Fibroblast of villous mesenchyme (primary cell): Measurements from ENCODE around the gene CRYGD. TPM values are rescaled to one million over a fixed set of nuclear protein-coding genes. Genes with fewer than 3 reads are reported as not detected.

Source experiments
- DNase-seq: peaks from one replicate; pipeline ENCODE4 v3.0.0-alpha.2; 2010; ENCODE audit warnings: low read depth
- H3K4me3 ChIP-seq: 2 replicates; pipeline ENCODE4 v1.5.1; 2011; ENCODE audit warnings: low read depth, mild to moderate bottlenecking, low read length
- CTCF ChIP-seq: IDR thresholded peaks from 2 replicates; pipeline ENCODE4 v1.5.1; 2012; ENCODE audit warnings: low read depth, mild to moderate bottlenecking, low read length; ENCODE audit not compliant: insufficient read depth
- total RNA-seq: library from RNA; depleted of rRNA; stranded (reverse); fragments of >200 nt; gene quantifications from 2 replicates; pipeline ENCODE4 v1.2.3, GENCODE V29; 2012

CRYGD gene
- total RNA-seq, 1 donor: not detected

GRCh38 chr2:208083807-208084206, 40.5 kb downstream of the CRYGD start:
- no peak overlapping the region for H3K4me3 ChIP-seq
- DNase-seq: no peak
- TF ChIP-seq CTCF: no peak

- peak; percentile 70 for DNase-seq
- TF ChIP-seq CTCF: no peak
- H3K4me3 ChIP-seq: no peak overlapping the region
Measured at GRCh38 chr2:208077276-208077675, 47.0 kb downstream of the CRYGD start.

GRCh38 chr2:208074610-208075356, 49.5 kb downstream of the CRYGD start:
- H3K4me3 ChIP-seq: no peak overlapping the region
- no peak for DNase-seq
- no peak for TF ChIP-seq CTCF

GRCh38 chr2:208072250-208072892, 52.0 kb downstream of the CRYGD start:
- peak; percentile 69 for DNase-seq
- no peak overlapping the region for H3K4me3 ChIP-seq
- TF ChIP-seq CTCF: peak; percentile 44

Other genes with a start within 250 kb of the CRYGD start
- 10.6 and 13.8 TPM in 2 replicates for gene PLEKHM3, start 99.0 kb downstream of the CRYGD start, total RNA-seq
- gene CRYGC, start 5.3 kb upstream of the CRYGD start, total RNA-seq: not detected in 2 replicates
- not detected in 2 replicates for gene CRYGB, start 21.6 kb upstream of the CRYGD start, total RNA-seq
- not detected in 2 replicates for gene CRYGA, start 39.1 kb upstream of the CRYGD start, total RNA-seq
- not detected in 2 replicates for gene C2orf80, start 65.5 kb upstream of the CRYGD start, total RNA-seq
- 203 and 215 TPM in 2 replicates for gene IDH1, start 130.5 kb upstream of the CRYGD start, total RNA-seq
- 36.1 and 46.6 TPM in 2 replicates for gene PIKFYVE, start 141.7 kb upstream of the CRYGD start, total RNA-seq